ENCODE measurements around the gene SGSH.

SGSH gene

GRCh38 chr17:80253631-80254395, 33.7 kb upstream of the SGSH start:
- no peak overlapping the region for H3K4me3 ChIP-seq (ENCODE audit: low read depth, low read length)
- in situ Hi-C loops (cut with HindIII; ENCODE audit: low sequenced_read_pairs) = no loop called here
- no peak for TF ChIP-seq CTCF (IDR thresholded peaks at IDR 0.05; ENCODE audit: low read depth, low read length)

GRCh38 chr17:80252871-80253270, 32.7 kb upstream of the SGSH start:
- in situ Hi-C loops (cut with HindIII; ENCODE audit: low sequenced_read_pairs) = no loop called here
- DNase-seq (ENCODE audit: low read depth, low spot score) = no peak
- no peak overlapping the region for H3K4me3 ChIP-seq (ENCODE audit: low read depth, low read length)
- TF ChIP-seq CTCF (IDR thresholded peaks at IDR 0.05; ENCODE audit: low read depth, low read length) = peak; percentile 49

More at GRCh38 chr17:80253631-80254395, 33.7 kb upstream of the SGSH start:
- no peak for DNase-seq (ENCODE audit: low read depth, low spot score)

- in situ Hi-C loops (cut with HindIII; ENCODE audit: low sequenced_read_pairs) = no loop called here
Measured at GRCh38 chr17:80251966-80252365, 31.8 kb upstream of the SGSH start.

GRCh38 chr17:80248894-80249710, 29.0 kb upstream of the SGSH start:
- TF ChIP-seq CTCF (IDR thresholded peaks at IDR 0.05; ENCODE audit: low read depth, low read length) = no peak
- no peak for DNase-seq (ENCODE audit: low read depth, low spot score)
- in situ Hi-C loops (cut with HindIII; ENCODE audit: low sequenced_read_pairs) = no loop called here
- H3K4me3 ChIP-seq (ENCODE audit: low read depth, low read length) = no peak overlapping the region

More at GRCh38 chr17:80251966-80252365, 31.8 kb upstream of the SGSH start:
- no peak for TF ChIP-seq CTCF (IDR thresholded peaks at IDR 0.05; ENCODE audit: low read depth, low read length)
- DNase-seq (ENCODE audit: low read depth, low spot score) = no peak
- no peak overlapping the region for H3K4me3 ChIP-seq (ENCODE audit: low read depth, low read length)

GRCh38 chr17:80248001-80248893, 28.1 kb upstream of the SGSH start:
- no peak for TF ChIP-seq CTCF (IDR thresholded peaks at IDR 0.05; ENCODE audit: low read depth, low read length)
- DNase-seq (ENCODE audit: low read depth, low spot score) = no peak
- in situ Hi-C loops (cut with HindIII; ENCODE audit: low sequenced_read_pairs) = no loop called here
- no peak overlapping the region for H3K4me3 ChIP-seq (ENCODE audit: low read depth, low read length)

- DNase-seq (ENCODE audit: low read depth, low spot score) = no peak
- no peak for TF ChIP-seq CTCF (IDR thresholded peaks at IDR 0.05; ENCODE audit: low read depth, low read length)
- no peak overlapping the region for H3K4me3 ChIP-seq (ENCODE audit: low read depth, low read length)
- in situ Hi-C loops (cut with HindIII; ENCODE audit: low sequenced_read_pairs) = no loop called here
Measured at GRCh38 chr17:80247561-80247960, 27.4 kb upstream of the SGSH start.

All from astrocyte of the spinal cord (primary cell).